GM21717 (cell line): ENCODE results near the gene ZC3H8.

Experiments used
- ATAC-seq: cut with Tn5 transposase; IDR thresholded peaks from one replicate; pipeline ENCODE4 v1.9.1; 2021; ENCODE audit warnings: mild to moderate bottlenecking, moderate library complexity; ENCODE audit not compliant: unreplicated experiment

Gene ZC3H8

GRCh38 chr2:112166806-112167499 is 87.9 kb downstream of the ZC3H8 start:
- no peak for ATAC-seq

DNA sequence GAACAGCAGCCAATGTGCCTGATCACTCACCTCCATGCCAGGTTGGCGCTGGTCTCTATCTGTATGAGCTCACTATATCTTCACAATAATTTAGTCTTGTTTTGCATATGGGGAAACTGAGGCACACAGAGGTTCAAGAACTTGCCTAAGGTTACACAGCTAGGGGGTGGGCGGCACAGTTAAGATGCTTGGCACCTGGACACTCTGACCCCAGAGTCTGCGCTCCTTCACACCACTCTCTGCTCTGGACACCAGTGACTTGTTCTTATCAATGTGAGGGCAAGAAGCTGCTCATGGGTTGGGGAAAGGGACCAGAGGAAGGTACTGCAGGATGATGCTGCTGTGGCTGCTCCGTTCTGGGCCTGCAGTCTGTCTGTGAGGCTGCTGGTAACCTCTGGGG is 89.5 kb downstream of the ZC3H8 start:
- ATAC-seq: no peak

- no peak for ATAC-seq
Measured at GRCh38 chr2:112164876-112165275, 90.0 kb downstream of the ZC3H8 start.

- no peak for ATAC-seq
Measured at GRCh38 chr2:112163541-112163981, 91.3 kb downstream of the ZC3H8 start.

- ATAC-seq: no peak
Measured at GRCh38 chr2:112162956-112163355, 91.9 kb downstream of the ZC3H8 start.

- ATAC-seq: no peak
Measured at GRCh38 chr2:112162341-112162740, 92.5 kb downstream of the ZC3H8 start.
